K562 (cell line): ENCODE results near the gene PFKFB2. TPM values are rescaled to one million over a fixed set of nuclear protein-coding genes. Genes with fewer than 3 reads are reported as not detected.

ENCODE experiments used
- BCL6 ChIP-seq: fragments of 250-450 bp; sonication (Bioruptor Pico); IDR thresholded peaks from 2 replicates; pipeline ENCODE4 v1.4.0; 2020
- CEBPG ChIP-seq, 3 experiments: fragments of 200-800 bp in 1 of 3; sonication (Bioruptor generic) in 1 of 3; sonication (generic) in 1 of 3; formaldehyde crosslinking in 1 of 3; IDR thresholded peaks in 2 of 3; conservative IDR thresholded peaks in 1 of 3; 2 replicates each; pipeline versions ENCODE4 v1.6.1 to v1.8.0; 2016 to 2022; ENCODE audit warnings: missing compliant biosample characterization in 2 of 3, missing genetic modification characterization in 2 of 3, mild to moderate bottlenecking in 1 of 3, missing genetic modification reagents in 1 of 3
- COPS2 ChIP-seq: fragments of 450-650 bp; conservative IDR thresholded peaks from 2 replicates; pipeline ENCODE4 v1.6.1; 2016; ENCODE audit warnings: mild to moderate bottlenecking, moderate library complexity
- CXXC5 ChIP-seq: fragments of 250-450 bp; sonication (Bioruptor Pico); IDR thresholded peaks from 2 replicates; pipeline ENCODE4 v1.8.0; 2022; ENCODE audit warnings: inconsistent platforms, mild to moderate bottlenecking, moderate library complexity
- FOXO4 ChIP-seq: fragments of 450-650 bp; formaldehyde crosslinking; IDR thresholded peaks from 2 replicates; pipeline ENCODE4 v1.4.0; 2020; ENCODE audit warnings: mild to moderate bottlenecking, moderate library complexity
- HNRNPH1 ChIP-seq: fragments of 200-400 bp; formaldehyde crosslinking; optimal IDR thresholded peaks from 2 replicates; pipeline ENCODE3; 2017; ENCODE audit warnings: low read depth, mild to moderate bottlenecking, low read length, moderate library complexity
- MCM7 ChIP-seq, 2 experiments: fragments of 450-650 bp; IDR thresholded peaks; 2 replicates each; pipeline ENCODE4 v1.6.1; 2016 to 2018
- MYBL2 ChIP-seq, 2 experiments: fragments of 450-650 bp in 1 of 2; sonication (generic) in 1 of 2; formaldehyde crosslinking in 1 of 2; IDR thresholded peaks; 2 replicates each; pipeline versions ENCODE4 v1.6.1 to v1.8.1; 2017 to 2022; ENCODE audit warnings: borderline replicate concordance in 1 of 2, inconsistent platforms in 1 of 2, low read depth in 1 of 2, mild to moderate bottlenecking in 1 of 2, missing genetic modification reagents in 1 of 2, moderate library complexity in 1 of 2
- REST ChIP-seq, 2 experiments: fragments of 450-650 bp; formaldehyde crosslinking in 1 of 2; IDR thresholded peaks; 2 replicates each; pipeline versions ENCODE4 v1.4.0 to v1.6.1; 2014 to 2020; ENCODE audit warnings: mild to moderate bottlenecking in 2 of 2, borderline replicate concordance in 1 of 2, low read depth in 1 of 2
- RHOXF2B ChIP-seq: fragments of 250-450 bp; sonication (Bioruptor Pico); conservative IDR thresholded peaks from 2 replicates; pipeline ENCODE4 v1.5.1; 2021
- SAFB ChIP-seq: fragments of 200-400 bp; formaldehyde crosslinking; IDR thresholded peaks from 2 replicates; pipeline ENCODE4 v1.6.1; 2017; ENCODE audit warnings: low read depth, low read length, borderline replicate concordance
- ZBTB2 ChIP-seq: fragments of 450-650 bp; IDR thresholded peaks from 2 replicates; pipeline ENCODE4 v1.6.1; 2016; ENCODE audit warnings: antibody characterized with exemption
- polyA plus RNA-seq, 8 experiments: library from polyadenylated mRNA; depleted of rRNA in 4 of 8; stranded (reverse) in 5 of 8; unstranded in 3 of 8; fragments of >200 nt; fragmentation: Nextera tagmentation in 2 of 8; fragmentation: Illumina TruSeq in 1 of 8; extraction: Ambion mirVana in 2 of 8; extraction: Trizol in 1 of 8; gene quantifications; 2 replicates each; pipeline versions ENCODE4 v1.2.1 to v1.2.3, GENCODE V29; 2011 to 2014; ENCODE audit warnings: inconsistent platforms in 1 of 8, missing spikeins in 1 of 8
- total RNA-seq, 7 experiments: library from RNA; depleted of rRNA in 6 of 7; stranded (reverse); fragments of >200 nt in 6 of 7; fragmentation: Illumina TruSeq in 2 of 7; extraction: Trizol in 2 of 7; gene quantifications; 2 replicates each; pipeline versions ENCODE4 v1.2.1 to v1.2.3, GENCODE V29; 2011 to 2021; ENCODE audit warnings: low replicate concordance in 1 of 7
- TF ChIP-seq, protein P1 (sequence below): fragments of 250-450 bp; sonication (Bioruptor Pico); IDR thresholded peaks from 2 replicates; pipeline ENCODE4 v1.8.0; 2022; ENCODE audit warnings: moderate library complexity, mild to moderate bottlenecking, inconsistent platforms

Gene PFKFB2
- total and polyA plus RNA-seq, 9 of the 15 experiments (the other 6 are each of a cell fraction or from before 2014, with no cell fraction given), result 6.9 to 26.0 (median 16.4) TPM

GRCh38 chr1:207029701-207030521, 23.2 kb upstream of the PFKFB2 start (continued):
- TF ChIP-seq CEBPG (CRISPR knock-in tag; IDR thresholded peaks at IDR 0.05), result no peak
- TF ChIP-seq CEBPG (tag; conservative IDR thresholded peaks at IDR 0.05 in 1 of 2, IDR thresholded peaks at IDR 0.05 in 1 of 2), result 0 out of 4 replicates have a peak, but pooled peaks of 1 of the 2 experiments have one; percentile 22
- TF ChIP-seq FOXO4 (CRISPR knock-in tag), result no peak
- TF ChIP-seq MYBL2 (IDR thresholded peaks at IDR 0.05; ENCODE audit: low read depth), result no peak
- TF ChIP-seq MYBL2 (CRISPR knock-in tag; IDR thresholded peaks at IDR 0.05; ENCODE audit: borderline replicate concordance), result no peak
- TF ChIP-seq BCL6 (CRISPR knock-in tag), result no peak
- no peak for TF ChIP-seq SAFB
- TF ChIP-seq MCM7 (IDR thresholded peaks at IDR 0.05), result no peak
- no peak for TF ChIP-seq ZBTB2
- TF ChIP-seq, protein P1, sequence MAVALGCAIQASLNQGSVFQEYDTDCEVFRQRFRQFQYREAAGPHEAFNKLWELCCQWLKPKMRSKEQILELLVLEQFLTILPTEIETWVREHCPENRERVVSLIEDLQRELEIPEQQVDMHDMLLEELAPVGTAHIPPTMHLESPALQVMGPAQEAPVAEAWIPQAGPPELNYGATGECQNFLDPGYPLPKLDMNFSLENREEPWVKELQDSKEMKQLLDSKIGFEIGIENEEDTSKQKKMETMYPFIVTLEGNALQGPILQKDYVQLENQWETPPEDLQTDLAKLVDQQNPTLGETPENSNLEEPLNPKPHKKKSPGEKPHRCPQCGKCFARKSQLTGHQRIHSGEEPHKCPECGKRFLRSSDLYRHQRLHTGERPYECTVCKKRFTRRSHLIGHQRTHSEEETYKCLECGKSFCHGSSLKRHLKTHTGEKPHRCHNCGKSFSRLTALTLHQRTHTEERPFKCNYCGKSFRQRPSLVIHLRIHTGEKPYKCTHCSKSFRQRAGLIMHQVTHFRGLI, result no peak
- no peak for TF ChIP-seq HNRNPH1
- no peak for TF ChIP-seq COPS2
- TF ChIP-seq CXXC5 (CRISPR knock-in tag), result no peak
- no peak for TF ChIP-seq REST (IDR thresholded peaks at IDR 0.05; ENCODE audit: borderline replicate concordance)
- TF ChIP-seq REST (CRISPR knock-in tag; IDR thresholded peaks at IDR 0.05; ENCODE audit: low read depth), result no peak
- no peak for TF ChIP-seq RHOXF2B (CRISPR knock-in tag)
